Gastroesophageal sphincter (tissue), 3 donors: ENCODE measurements around the gene FGF18.

Experiments
- POLR2A ChIP-seq, 2 donors: fragments of 450-650 bp; IDR thresholded peaks; one replicate each; pipeline ENCODE4 v1.6.1; 2017; ENCODE audit warnings: antibody characterized with exemption in 2 of 2, mild to moderate bottlenecking in 2 of 2, moderate library complexity in 1 of 2
- POLR2AphosphoS5 ChIP-seq: sonication (generic); formaldehyde crosslinking; IDR thresholded peaks from one replicate; pipeline ENCODE4 v1.6.1; 2017; ENCODE audit warnings: antibody characterized with exemption
- TF ChIP-seq, protein P1 (sequence below), 4 experiments: fragments of 200-600 bp in 2 of 4; fragments of 450-650 bp in 2 of 4; sonication (generic) in 1 of 4; IDR thresholded peaks; one replicate each; pipeline ENCODE4 v1.5.1; 2017 to 2019; ENCODE audit warnings: antibody characterized with exemption in 4 of 4, mild to moderate bottlenecking in 2 of 4, moderate library complexity in 2 of 4

DNA sequence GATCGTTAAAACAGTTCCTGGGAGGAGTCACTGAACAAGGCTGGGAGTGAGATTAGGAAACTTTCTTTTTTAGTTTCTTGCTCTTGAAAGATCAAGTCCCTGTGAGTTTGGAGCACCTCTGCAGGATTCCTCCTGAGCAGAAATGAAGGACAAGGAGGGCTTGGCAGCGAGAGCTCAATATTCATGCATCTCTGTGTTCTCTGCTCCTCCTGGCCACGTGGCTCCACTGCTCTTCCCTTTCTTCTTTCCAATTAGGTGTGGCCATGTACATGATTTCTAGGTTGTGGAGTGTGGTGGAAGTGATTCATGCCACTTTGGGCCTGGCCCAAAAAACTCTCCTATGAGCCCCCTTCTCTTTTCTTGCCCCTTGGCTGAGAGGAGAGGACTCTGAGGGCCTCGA is 67.2 kb downstream of the FGF18 start:
- no peak for TF ChIP-seq POLR2AphosphoS5
- TF ChIP-seq POLR2A (IDR thresholded peaks at IDR 0.05): no peak
- TF ChIP-seq, protein P1, sequence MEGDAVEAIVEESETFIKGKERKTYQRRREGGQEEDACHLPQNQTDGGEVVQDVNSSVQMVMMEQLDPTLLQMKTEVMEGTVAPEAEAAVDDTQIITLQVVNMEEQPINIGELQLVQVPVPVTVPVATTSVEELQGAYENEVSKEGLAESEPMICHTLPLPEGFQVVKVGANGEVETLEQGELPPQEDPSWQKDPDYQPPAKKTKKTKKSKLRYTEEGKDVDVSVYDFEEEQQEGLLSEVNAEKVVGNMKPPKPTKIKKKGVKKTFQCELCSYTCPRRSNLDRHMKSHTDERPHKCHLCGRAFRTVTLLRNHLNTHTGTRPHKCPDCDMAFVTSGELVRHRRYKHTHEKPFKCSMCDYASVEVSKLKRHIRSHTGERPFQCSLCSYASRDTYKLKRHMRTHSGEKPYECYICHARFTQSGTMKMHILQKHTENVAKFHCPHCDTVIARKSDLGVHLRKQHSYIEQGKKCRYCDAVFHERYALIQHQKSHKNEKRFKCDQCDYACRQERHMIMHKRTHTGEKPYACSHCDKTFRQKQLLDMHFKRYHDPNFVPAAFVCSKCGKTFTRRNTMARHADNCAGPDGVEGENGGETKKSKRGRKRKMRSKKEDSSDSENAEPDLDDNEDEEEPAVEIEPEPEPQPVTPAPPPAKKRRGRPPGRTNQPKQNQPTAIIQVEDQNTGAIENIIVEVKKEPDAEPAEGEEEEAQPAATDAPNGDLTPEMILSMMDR (IDR thresholded peaks at IDR 0.05): no peak
